ENCODE measurements around the gene SAMD4A.

GRCh38 chr14:54669721-54670561, 103.0 kb downstream of the SAMD4A start:
- TF ChIP-seq CTCF (IDR thresholded peaks at IDR 0.05): no peak
- TF ChIP-seq EP300 (IDR thresholded peaks at IDR 0.05; ENCODE audit: low read depth): peak; percentile 82
- peak in 2 of 3 donors; percentile 49 to 56 for TF ChIP-seq POLR2AphosphoS5 (IDR thresholded peaks at IDR 0.05)

Measured in transverse colon (tissue), 4 donors.